ENCODE data around the gene NXPH4. TPM values are rescaled to one million over a fixed set of nuclear protein-coding genes. Genes with fewer than 3 reads are reported as not detected.

NXPH4 gene
- total RNA-seq, 1 experiment from 2014 or later, result 20.3 TPM

- CTCF ChIA-PET, result interaction anchor here (0.6 kb wide), 2 partner anchors 714 to 1029 kb away, joined by 3 to 4 read pairs; no protein-coding TSS in a partner anchor
- no peak overlapping the region for H3K27ac ChIP-seq
- H3K36me3 ChIP-seq (ENCODE audit: low read depth), result no peaks in the 10 kb centered on the region
- POLR2A ChIA-PET (ENCODE audit: unreplicated experiment), result interaction anchor here (0.5 kb wide), 1 partner anchor 13 kb away, joined by 3 read pairs; no protein-coding TSS in a partner anchor
- H3K4me2 ChIP-seq, result peak overlapping the region; percentile 98
- H3K4me1 ChIP-seq (replicated peaks; ENCODE audit: insufficient read depth), result peaks cover 28% of the 10 kb centered on the region
- no peaks in the 10 kb centered on the region for H3K27me3 ChIP-seq (ENCODE audit: insufficient read depth, low read depth)
- no TSS peak for BruUV-seq (replicated peaks)
- peaks cover 20% of the 10 kb centered on the region for H3F3A ChIP-seq (ENCODE audit: insufficient read depth, low read depth)
- H2AFZ ChIP-seq, result peak overlapping the region; percentile 77
- peak overlapping the region; percentile 78 for H3K4me3 ChIP-seq
- no peaks in the 10 kb centered on the region for H3K9me3 ChIP-seq (ENCODE audit: insufficient read depth, low read depth)
- no peaks in the 10 kb centered on the region for H3K9me2 ChIP-seq (ENCODE audit: insufficient read depth)
- intact Hi-C loops (cut with micrococcal nuclease; ENCODE audit: unreplicated experiment), result no loop called here
- no peaks in the 10 kb centered on the region for H3K79me2 ChIP-seq (ENCODE audit: low read depth)
- H4K20me1 ChIP-seq (ENCODE audit: insufficient read depth), result peaks cover 6% of the 10 kb centered on the region; the same call in 1 of the 2 replicates
- peak in 1 of 2 experiments; percentile 20 for DNase-seq
- no peak for TF ChIP-seq CTCF (conservative IDR thresholded peaks at IDR 0.05)
- TF ChIP-seq EZH2 (IDR thresholded peaks at IDR 0.05; ENCODE audit: low read depth), result no peak
Observed at GRCh38 chr12:57216921-57217879, 606 bp downstream of the NXPH4 start.

GRCh38 chr12:57218030-57218853 is 1.6 kb downstream of the NXPH4 start:
- no peak for DNase-seq

More at GRCh38 chr12:57218030-57218853, 1.6 kb downstream of the NXPH4 start:
- Histone ChIP-seq H3K27ac (no peak overlapping the region), H3K79me2 (ENCODE audit: low read depth) (no peaks in the 10 kb centered on the region), H3K9me3 (ENCODE audit: insufficient read depth, low read depth) (no peaks in the 10 kb centered on the region), H2AFZ (no peak overlapping the region), H3K4me3 (no peak overlapping the region), H3K4me2 (peak overlapping the region; percentile 98), H4K20me1 (ENCODE audit: insufficient read depth) (peaks cover 6% of the 10 kb centered on the region; the same call in 1 of the 2 replicates), H3K36me3 (ENCODE audit: low read depth) (no peaks in the 10 kb centered on the region), H3F3A (ENCODE audit: insufficient read depth, low read depth) (peaks cover 20% of the 10 kb centered on the region), H3K9me2 (ENCODE audit: insufficient read depth) (no peaks in the 10 kb centered on the region), H3K4me1 (replicated peaks; ENCODE audit: insufficient read depth) (peaks cover 28% of the 10 kb centered on the region), H3K27me3 (ENCODE audit: insufficient read depth, low read depth) (no peaks in the 10 kb centered on the region)
- ChIA-PET CTCF (interaction anchor here (0.6 kb wide), 1 partner anchor 713 kb away, joined by 4 read pairs; no protein-coding TSS in a partner anchor), POLR2A (ENCODE audit: unreplicated experiment) (interaction anchor here (0.5 kb wide), 1 partner anchor 12 kb away, joined by 3 read pairs; no protein-coding TSS in a partner anchor)
- TF ChIP-seq CTCF (conservative IDR thresholded peaks at IDR 0.05) (no peak), EZH2 (IDR thresholded peaks at IDR 0.05; ENCODE audit: low read depth) (no peak)
- BruUV-seq (replicated peaks), result TSS peak; percentile 13
- intact Hi-C loops (cut with micrococcal nuclease; ENCODE audit: unreplicated experiment), result no loop called here

Data from PC-9 (cell line).